Measurements from ENCODE around the gene DBNL. TPM values are rescaled to one million over a fixed set of nuclear protein-coding genes. Genes with fewer than 3 reads are reported as not detected.

Gene DBNL
- total and polyA plus RNA-seq, 2 of the 13 experiments (the other 11 are each of a cell fraction or from before 2014, with no cell fraction given) = 20.8 to 35.1 TPM

DNA sequence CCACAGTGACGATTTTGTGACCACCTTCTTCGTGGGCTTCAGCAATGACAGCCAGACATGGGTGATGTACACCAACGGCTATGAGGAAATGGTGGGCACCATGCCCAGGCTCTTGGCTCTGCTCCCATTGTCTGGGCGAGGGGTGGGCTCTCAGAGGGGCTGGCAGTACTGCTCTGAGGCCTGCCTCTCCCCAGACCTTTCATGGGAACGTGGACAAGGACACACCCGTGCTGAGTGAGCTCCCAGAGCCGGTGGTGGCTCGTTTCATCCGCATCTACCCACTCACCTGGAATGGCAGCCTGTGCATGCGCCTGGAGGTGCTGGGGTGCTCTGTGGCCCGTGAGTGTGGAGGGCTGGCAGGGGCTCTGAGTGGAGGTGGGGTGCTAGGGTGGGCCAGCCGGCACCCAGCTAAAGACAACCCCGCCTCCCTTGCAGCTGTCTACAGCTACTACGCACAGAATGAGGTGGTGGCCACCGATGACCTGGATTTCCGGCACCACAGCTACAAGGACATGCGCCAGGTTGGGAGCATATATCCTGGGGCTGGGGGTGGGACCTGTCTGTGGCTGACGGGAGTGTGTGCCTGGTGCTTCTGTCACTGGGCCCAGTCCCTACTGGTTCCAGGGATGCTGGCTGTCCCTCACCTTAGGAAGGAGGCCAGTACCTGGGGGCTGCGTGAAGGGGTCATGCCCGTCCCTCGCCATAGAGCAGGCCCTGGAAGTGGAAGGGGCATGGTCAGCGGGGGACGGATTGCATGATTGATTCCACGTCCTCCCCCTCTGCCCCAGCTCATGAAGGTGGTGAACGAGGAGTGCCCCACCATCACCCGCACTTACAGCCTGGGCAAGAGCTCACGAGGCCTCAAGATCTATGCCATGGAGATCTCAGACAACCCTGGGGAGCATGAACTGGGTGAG lies 66.5 kb downstream of the DBNL start:
- no peak for TF ChIP-seq SMC3 (IDR thresholded peaks at IDR 0.05; ENCODE audit: low read length)
- TF ChIP-seq ATF7 (IDR thresholded peaks at IDR 0.05) = no peak
- TF ChIP-seq ATF7 (CRISPR knock-in tag; IDR thresholded peaks at IDR 0.05) = no peak
- no peak for TF ChIP-seq NFATC3 (CRISPR knock-in tag; IDR thresholded peaks at IDR 0.05)
- TF ChIP-seq ZNF570 (CRISPR knock-in tag; IDR thresholded peaks at IDR 0.05; ENCODE audit: borderline replicate concordance) = no peak
- no peak for TF ChIP-seq ZNF777 (CRISPR knock-in tag; IDR thresholded peaks at IDR 0.05)
- no peak for TF ChIP-seq ZNF383 (CRISPR knock-in tag; IDR thresholded peaks at IDR 0.05; ENCODE audit: borderline replicate concordance)
- no peak for TF ChIP-seq TOE1 (CRISPR knock-in tag; IDR thresholded peaks at IDR 0.05)
- no peak for TF ChIP-seq HOXA9 (CRISPR knock-in tag; IDR thresholded peaks at IDR 0.05; ENCODE audit: borderline replicate concordance)
- TF ChIP-seq ZFP62 (CRISPR knock-in tag; IDR thresholded peaks at IDR 0.05) = no peak
- H3K4me2 ChIP-seq (ENCODE audit: low read depth, low read length) = no peak overlapping the region
- H3K27me3 ChIP-seq (ENCODE audit: control insufficient read depth in 1 of 2, insufficient read depth in 2 of 2, low read length in 2 of 2) = peaks cover 6 to 26% of the 10 kb centered on the region in 2 experiments; a peak in 4 of 5 replicates
- H3K79me2 ChIP-seq (ENCODE audit: insufficient read depth, low read length) = no peaks in the 10 kb centered on the region
- H3K9me3 ChIP-seq (ENCODE audit: low read length) = no peaks in the 10 kb centered on the region
- H3K27ac ChIP-seq (ENCODE audit: extremely low read length, insufficient read depth, low read length) = no peak overlapping the region
- H3K4me3 ChIP-seq (replicated peaks in 1 of 3; ENCODE audit: insufficient read depth in 1 of 3, low read depth in 2 of 3, low read length in 3 of 3) = no peak overlapping the region
- ChIA-PET POLR2A (interaction anchor here (2.3 kb wide), 1 partner anchor 10 kb away, joined by 5 read pairs; no protein-coding TSS in a partner anchor), CTCF (ENCODE audit: low intra/inter-chr PET ratio, low total read pairs) (no interaction called here)
- no TSS peak for BruUV-seq (replicated peaks)
- no peak for FAIRE-seq
- H3K9ac ChIP-seq (ENCODE audit: insufficient read depth, low read depth, low read length) = no peak overlapping the region
- peaks cover 7 to 13% of the 10 kb centered on the region in 2 experiments; a peak in 3 of 5 replicates for H3K36me3 ChIP-seq (replicated peaks in 1 of 2; ENCODE audit: control insufficient read depth in 1 of 2, insufficient read depth in 2 of 2, low read length in 2 of 2)
- intact Hi-C loops (cut with micrococcal nuclease; ENCODE audit: unreplicated experiment) = no loop called here
- no peak for DNase-seq (ENCODE audit: low spot score)
- ATAC-seq = peak; percentile 9; the same call in 2 of the 3 replicates
- in situ Hi-C loops (cut with HindIII; ENCODE audit: extremely low pct_ligation_motif_present, low pct_unique_long_range_greater_than_20kb) = no loop called here
- H2AFZ ChIP-seq (ENCODE audit: low read length) = no peak overlapping the region
- 41% methylated on average over 10 of the region's 27 CpGs for WGBS (ENCODE audit: low lambda C conversion rate)
- no peaks in the 10 kb centered on the region for H4K20me1 ChIP-seq (ENCODE audit: insufficient read depth, low read length)
- H3K4me1 ChIP-seq (ENCODE audit: insufficient read depth, low read length) = no peaks in the 10 kb centered on the region

Small RNA genes within 50 kb of the gene (microRNA-seq; reads per million reads assigned to microRNA genes)
- not detected for gene MIR6837
- 0.68 reads per million for gene MIR6838

Other genes starting within 250 kb of the DBNL start
- 135 and 143 TPM in 2 replicates for gene MRPS24, start 175.2 kb upstream of the DBNL start, total RNA-seq (2016; rRNA removed; fragmentation: Illumina TruSeq; extraction: Trizol)
- gene MRPS24, start 175.2 kb upstream of the DBNL start, polyA plus RNA-seq (2011; rRNA removed) = 153 and 162 TPM in 2 replicates
- 20.8 and 22.3 TPM in 2 replicates for gene URGCP, start 138.1 kb upstream of the DBNL start, total RNA-seq (2016; rRNA removed; fragmentation: Illumina TruSeq; extraction: Trizol)
- 25.8 and 29.7 TPM in 2 replicates for gene URGCP, start 138.1 kb upstream of the DBNL start, polyA plus RNA-seq (2011; rRNA removed)
- gene UBE2D4, start 118.3 kb upstream of the DBNL start, total RNA-seq (2016; rRNA removed; fragmentation: Illumina TruSeq; extraction: Trizol) = 9.9 and 11.2 TPM in 2 replicates
- 14.2 and 16.0 TPM in 2 replicates for gene UBE2D4, start 118.3 kb upstream of the DBNL start, polyA plus RNA-seq (2011; rRNA removed)
- not detected in 2 replicates for gene SPDYE1, start 46.8 kb upstream of the DBNL start, total RNA-seq (2016; rRNA removed; fragmentation: Illumina TruSeq; extraction: Trizol)
- not detected in 2 replicates for gene SPDYE1, start 46.8 kb upstream of the DBNL start, polyA plus RNA-seq (2011; rRNA removed)
- 0.22 TPM in 1 of 2 replicates, not detected in the other for gene PGAM2, start 20.9 kb downstream of the DBNL start, total RNA-seq (2016; rRNA removed; fragmentation: Illumina TruSeq; extraction: Trizol)
- gene PGAM2, start 20.9 kb downstream of the DBNL start, polyA plus RNA-seq (2011; rRNA removed) = 0.18 TPM in 1 of 2 replicates, not detected in the other
- 2.4 and 5.2 TPM in 2 replicates for gene POLM, start 37.8 kb downstream of the DBNL start, total RNA-seq (2016; rRNA removed; fragmentation: Illumina TruSeq; extraction: Trizol)
- gene POLM, start 37.8 kb downstream of the DBNL start, polyA plus RNA-seq (2011; rRNA removed) = 5.4 and 6.6 TPM in 2 replicates
- gene AEBP1, start 59.6 kb downstream of the DBNL start, total RNA-seq (2016; rRNA removed; fragmentation: Illumina TruSeq; extraction: Trizol) = 0.22 TPM in 1 of 2 replicates, not detected in the other
- gene AEBP1, start 59.6 kb downstream of the DBNL start, polyA plus RNA-seq (2011; rRNA removed) = 0.55 and 0.81 TPM in 2 replicates
- 87.6 and 98.8 TPM in 2 replicates for gene POLD2, start 78.8 kb downstream of the DBNL start, total RNA-seq (2016; rRNA removed; fragmentation: Illumina TruSeq; extraction: Trizol)
- 86.7 and 95.1 TPM in 2 replicates for gene POLD2, start 78.8 kb downstream of the DBNL start, polyA plus RNA-seq (2011; rRNA removed)
- 1.7 and 1.8 TPM in 2 replicates for gene MYL7, start 96.6 kb downstream of the DBNL start, total RNA-seq (2016; rRNA removed; fragmentation: Illumina TruSeq; extraction: Trizol)
- gene MYL7, start 96.6 kb downstream of the DBNL start, polyA plus RNA-seq (2011; rRNA removed) = not detected in 2 replicates
- not detected in 2 replicates for gene GCK, start 144.7 kb downstream of the DBNL start, total RNA-seq (2016; rRNA removed; fragmentation: Illumina TruSeq; extraction: Trizol)
- not detected in 2 replicates for gene GCK, start 144.7 kb downstream of the DBNL start, polyA plus RNA-seq (2011; rRNA removed)
- 52.2 and 59.0 TPM in 2 replicates for gene YKT6, start 156.3 kb downstream of the DBNL start, total RNA-seq (2016; rRNA removed; fragmentation: Illumina TruSeq; extraction: Trizol)
- 60.3 and 65.6 TPM in 2 replicates for gene YKT6, start 156.3 kb downstream of the DBNL start, polyA plus RNA-seq (2011; rRNA removed)